BLaER1 treated with 17β-estradiol and CSF1 and Interleukin-3, amounts not matched to agents 10 nM and 100 nM (cell line): ENCODE results near the gene PDGFRB.
A peak's percentile ranks its signal among the peaks of the same experiment; 100 is the strongest.

Experiments
- H3K27ac ChIP-seq, 11 experiments: shearing (Covaris generic); formaldehyde crosslinking; 2 replicates each; pipeline ENCODE4 v1.8.1; 2022
- H3K27me3 ChIP-seq, 11 experiments: shearing (Covaris generic); formaldehyde crosslinking; 2 replicates each; pipeline ENCODE4 v1.8.1; 2022
- H3K36me3 ChIP-seq, 11 experiments: shearing (Covaris generic); formaldehyde crosslinking; 2 replicates each; pipeline ENCODE4 v1.8.1; 2022
- H3K4me1 ChIP-seq, 10 experiments: shearing (Covaris generic); formaldehyde crosslinking; 2 replicates each; pipeline ENCODE4 v1.8.1; 2022
- H3K4me2 ChIP-seq, 11 experiments: shearing (Covaris generic); formaldehyde crosslinking; 2 replicates each; pipeline ENCODE4 v1.8.1; 2022
- H3K4me3 ChIP-seq, 10 experiments: shearing (Covaris generic); formaldehyde crosslinking; 2 replicates each; pipeline ENCODE4 v1.8.1; 2022
- H3K9ac ChIP-seq, 11 experiments: shearing (Covaris generic); formaldehyde crosslinking; 2 replicates each; pipeline ENCODE4 v1.8.1; 2022
- H3K9me3 ChIP-seq, 11 experiments: shearing (Covaris generic); formaldehyde crosslinking; replicated peaks in 1 of 11; 2 replicates each; pipeline ENCODE4 v1.8.1; 2022
- H4K20me1 ChIP-seq, 11 experiments: shearing (Covaris generic); formaldehyde crosslinking; 2 replicates each; pipeline ENCODE4 v1.8.1; 2022
- Cebpa-rat ChIP-seq, 11 experiments: shearing (Covaris generic); IDR thresholded peaks; 2 replicates each; pipeline ENCODE4 v1.8.1; 2022

The PDGFRB gene

GRCh38 chr5:150065886-150066285 lies 89.8 kb downstream of the PDGFRB start:
- H3K4me2 ChIP-seq = peak overlapping the region; percentile 92 to 100 (median 99)
- H3K9ac ChIP-seq = peak overlapping the region; percentile 79 to 91 (median 85)
- H3K27me3 ChIP-seq = no peaks in the 10 kb centered on the region
- TF ChIP-seq Cebpa-rat (IDR thresholded peaks at IDR 0.05) = no peak
- peak overlapping the region; percentile 76 to 99 (median 93) for H3K27ac ChIP-seq
- peaks cover 0 to 41% (median 0%) of the 10 kb centered on the region in 11 experiments; a peak in 2 of 22 replicates for H4K20me1 ChIP-seq
- H3K36me3 ChIP-seq = peaks cover 8 to 82% (median 27%) of the 10 kb centered on the region in 11 experiments
- H3K4me1 ChIP-seq = peaks cover 93 to 100% (median 98%) of the 10 kb centered on the region in 10 experiments
- peak overlapping the region; percentile 10 to 69 (median 62); a peak in 19 of 20 replicates for H3K4me3 ChIP-seq
- H3K9me3 ChIP-seq = no peaks in the 10 kb centered on the region

GRCh38 chr5:150065346-150065745 lies 90.3 kb downstream of the PDGFRB start:
- H3K9ac ChIP-seq = peak overlapping the region; percentile 79 to 91 (median 85)
- no peaks in the 10 kb centered on the region for H3K27me3 ChIP-seq
- H4K20me1 ChIP-seq = peaks cover 0 to 37% (median 0%) of the 10 kb centered on the region in 11 experiments; a peak in 2 of 22 replicates
- H3K4me2 ChIP-seq = peak overlapping the region; percentile 92 to 100 (median 99)
- peaks cover 13 to 82% (median 32%) of the 10 kb centered on the region in 11 experiments for H3K36me3 ChIP-seq
- peak overlapping the region; percentile 10 to 69 (median 62); a peak in 19 of 20 replicates for H3K4me3 ChIP-seq
- peak overlapping the region; percentile 76 to 99 (median 93) for H3K27ac ChIP-seq
- TF ChIP-seq Cebpa-rat (IDR thresholded peaks at IDR 0.05) = no peak
- H3K9me3 ChIP-seq = no peaks in the 10 kb centered on the region
- H3K4me1 ChIP-seq = peaks cover 87 to 100% (median 97%) of the 10 kb centered on the region in 10 experiments

GRCh38 chr5:150064681-150065220 lies 90.9 kb downstream of the PDGFRB start:
- no peak for TF ChIP-seq Cebpa-rat (IDR thresholded peaks at IDR 0.05)
- H3K27ac ChIP-seq = peak overlapping the region; percentile 76 to 99 (median 93)
- H3K36me3 ChIP-seq = peaks cover 18 to 82% (median 38%) of the 10 kb centered on the region in 11 experiments
- peaks cover 84 to 100% (median 97%) of the 10 kb centered on the region in 10 experiments for H3K4me1 ChIP-seq
- H3K27me3 ChIP-seq = no peaks in the 10 kb centered on the region
- peaks cover 0 to 32% (median 0%) of the 10 kb centered on the region in 11 experiments; a peak in 2 of 22 replicates for H4K20me1 ChIP-seq
- peak overlapping the region; percentile 10 to 69 (median 62); a peak in 19 of 20 replicates for H3K4me3 ChIP-seq
- H3K9ac ChIP-seq = peak overlapping the region; percentile 79 to 91 (median 85); a peak in 21 of 22 replicates
- peak overlapping the region; percentile 92 to 100 (median 99) for H3K4me2 ChIP-seq
- H3K9me3 ChIP-seq = no peaks in the 10 kb centered on the region
